Glutamatergic neuron (in vitro differentiated cells): ENCODE data around the gene CSRNP2. TPM values are rescaled to one million over a fixed set of nuclear protein-coding genes. Genes with fewer than 3 reads are reported as not detected.

ENCODE experiments used
- DNase-seq: peaks from one replicate; pipeline ENCODE4 v3.0.0; 2022
- H3K27ac Mint-ChIP-seq: one replicate; pipeline ENCODE4 v1.8.0; 2020; ENCODE audit warnings: mild to moderate bottlenecking, mixed read lengths, inconsistent platforms; ENCODE audit not compliant: unreplicated experiment
- H3K27me3 Mint-ChIP-seq: one replicate; pipeline ENCODE4 v1.8.0; 2020; ENCODE audit warnings: mild to moderate bottlenecking, moderate library complexity, mixed read lengths, inconsistent platforms; ENCODE audit not compliant: unreplicated experiment
- H3K36me3 Mint-ChIP-seq: one replicate; pipeline ENCODE4 v1.8.0; 2020; ENCODE audit warnings: mild to moderate bottlenecking, mixed read lengths, inconsistent platforms; ENCODE audit not compliant: unreplicated experiment
- H3K4me1 Mint-ChIP-seq: one replicate; pipeline ENCODE4 v1.8.0; 2020; ENCODE audit warnings: mild to moderate bottlenecking, low read depth, mixed read lengths, inconsistent platforms; ENCODE audit not compliant: unreplicated experiment
- H3K4me3 Mint-ChIP-seq: one replicate; pipeline ENCODE4 v1.8.0; 2020; ENCODE audit warnings: mild to moderate bottlenecking, mixed read lengths, inconsistent platforms; ENCODE audit not compliant: unreplicated experiment
- H3K9me3 Mint-ChIP-seq: one replicate; pipeline ENCODE4 v1.8.0; 2020; ENCODE audit warnings: mild to moderate bottlenecking, moderate library complexity, mixed read lengths, inconsistent platforms; ENCODE audit not compliant: unreplicated experiment
- CTCF ChIP-seq: fragments of 200-600 bp; sonication (generic); IDR thresholded peaks from one replicate; pipeline ENCODE4 v1.5.0; 2021; ENCODE audit not compliant: partially characterized antibody, unreplicated experiment
- total RNA-seq: library from RNA; stranded (reverse); fragmentation: NEBNext Ultra II Directional; extraction: Animal tissue kit (Norgen Biotek cat#: 25700); gene quantifications from one replicate; pipeline ENCODE4 v1.2.1, GENCODE V29; 2021; ENCODE audit not compliant: unreplicated experiment

The CSRNP2 gene
- total RNA-seq, 1 donor from 2014 or later, result 90.6 TPM

- TF ChIP-seq CTCF, result no peak
- no peak for DNase-seq
- Mint-ChIP-seq H3K4me1 (no peaks in the 10 kb centered on the region), H3K27me3 (no peaks in the 10 kb centered on the region), H3K36me3 (no peaks in the 10 kb centered on the region), H3K27ac (no peak overlapping the region), H3K4me3 (no peak overlapping the region), H3K9me3 (no peaks in the 10 kb centered on the region)
Measured at GRCh38 chr12:51033457-51034089, 49.8 kb downstream of the CSRNP2 start.

- Mint-ChIP-seq H3K27ac (no peak overlapping the region), H3K9me3 (no peaks in the 10 kb centered on the region), H3K4me1 (no peaks in the 10 kb centered on the region), H3K27me3 (no peaks in the 10 kb centered on the region), H3K4me3 (no peak overlapping the region), H3K36me3 (no peaks in the 10 kb centered on the region)
- DNase-seq, result no peak
- no peak for TF ChIP-seq CTCF
Measured at GRCh38 chr12:51033048-51033447, 50.3 kb downstream of the CSRNP2 start.

- no peak for TF ChIP-seq CTCF
- Mint-ChIP-seq H3K4me3 (no peak overlapping the region), H3K9me3 (no peaks in the 10 kb centered on the region), H3K4me1 (peaks cover 12% of the 10 kb centered on the region), H3K27ac (no peak overlapping the region), H3K36me3 (no peaks in the 10 kb centered on the region), H3K27me3 (peaks cover 3% of the 10 kb centered on the region)
- DNase-seq, result no peak
Measured at GRCh38 chr12:51028813-51029150, 54.6 kb downstream of the CSRNP2 start.

GRCh38 chr12:51028126-51028812 lies 55.1 kb downstream of the CSRNP2 start:
- H3K9me3 Mint-ChIP-seq, result no peaks in the 10 kb centered on the region
- peaks cover 12% of the 10 kb centered on the region for H3K4me1 Mint-ChIP-seq
- no peak for TF ChIP-seq CTCF
- no peak overlapping the region for H3K4me3 Mint-ChIP-seq
- peaks cover 3% of the 10 kb centered on the region for H3K27me3 Mint-ChIP-seq
- H3K36me3 Mint-ChIP-seq, result no peaks in the 10 kb centered on the region
- no peak for DNase-seq
- H3K27ac Mint-ChIP-seq, result no peak overlapping the region

GRCh38 chr12:51027342-51027835 lies 56.0 kb downstream of the CSRNP2 start:
- TF ChIP-seq CTCF, result no peak
- Mint-ChIP-seq H3K36me3 (no peaks in the 10 kb centered on the region), H3K27me3 (peaks cover 3% of the 10 kb centered on the region), H3K4me1 (peaks cover 14% of the 10 kb centered on the region), H3K9me3 (no peaks in the 10 kb centered on the region), H3K27ac (no peak overlapping the region), H3K4me3 (peak overlapping the region; percentile 30)
- DNase-seq, result no peak
